Stimulated activated CD4-positive, alpha-beta T cell treated with anti-CD3 and anti-CD28 coated beads, Interleukin-12 subunit alpha, Interleukin-12 subunit beta, amount 100 ng/mL, for 48 hours (primary cell): ENCODE results near the gene IRS2.

Experiments
- DNase-seq, 3 donors: peaks; one replicate each; pipeline ENCODE4 v3.0.0-alpha.2; 2020; ENCODE audit warnings: low read depth in 2 of 3, low spot score in 1 of 3

The IRS2 gene

GRCh38 chr13:109707044-109707741, 79.2 kb downstream of the IRS2 start:
- no peak for DNase-seq

- DNase-seq, result no peak
These were observed 80.2 kb downstream of the IRS2 start for GRCh38 chr13:109706015-109706715.

- no peak for DNase-seq
These were observed 81.4 kb downstream of the IRS2 start for GRCh38 chr13:109704771-109705635.

GRCh38 chr13:109703250-109703649, 83.1 kb downstream of the IRS2 start:
- DNase-seq, result no peak
